Activated CD4-positive, alpha-beta T cell treated with anti-CD3 and anti-CD28 coated beads for 36 hours (primary cell): ENCODE data around the gene PHPT1. TPM values are rescaled to one million over a fixed set of nuclear protein-coding genes. Genes with fewer than 3 reads are reported as not detected.

ENCODE experiments used
- ATAC-seq: fragments of 200-7000 bp; cut with Tn5 transposase; one replicate; pipeline ENCODE4 v1.10.0; 2021; ENCODE audit warnings: mild to moderate bottlenecking, moderate library complexity
- CTCF ChIA-PET: fragments of 350-600 bp; sonication (Branson Sonifier 250); formaldehyde crosslinking; loops from one replicate; lab custom pipeline; 2021; ENCODE audit warnings: antibody characterized with exemption; lab: Charles Lee
- POLR2A ChIA-PET: fragments of 350-600 bp; sonication (Branson Sonifier 250); formaldehyde crosslinking; loops from one replicate; lab custom pipeline; 2021; ENCODE audit warnings: antibody characterized with exemption, inconsistent platforms; lab: Charles Lee
- DNase-seq: peaks from one replicate; pipeline ENCODE4 v3.0.0-alpha.2; 2020
- H3K27ac Mint-ChIP-seq: one replicate; pipeline ENCODE4 v1.8.0; 2021; ENCODE audit warnings: mixed read lengths
- H3K27me3 Mint-ChIP-seq: one replicate; pipeline ENCODE4 v1.8.0; 2021; ENCODE audit warnings: mixed read lengths
- H3K36me3 Mint-ChIP-seq: one replicate; pipeline ENCODE4 v1.8.0; 2021; ENCODE audit warnings: low read depth, mixed read lengths
- H3K4me1 Mint-ChIP-seq: one replicate; pipeline ENCODE4 v1.8.0; 2021; ENCODE audit warnings: mixed read lengths
- H3K4me3 Mint-ChIP-seq: one replicate; pipeline ENCODE4 v1.8.0; 2021; ENCODE audit warnings: mild to moderate bottlenecking, moderate library complexity, mixed read lengths
- H3K9me3 Mint-ChIP-seq: one replicate; pipeline ENCODE4 v1.8.0; 2021; ENCODE audit warnings: low read depth, mixed read lengths
- intact Hi-C, 2 experiments: fragments of 100-400 bp; cut with DNase I in 1 of 2; cut with micrococcal nuclease in 1 of 2; formaldehyde crosslinking; loops; one replicate each; pipeline versions ENCODE4 v1.14.2 to v1.15.1; 2022 to 2024; cut with DNase I, micrococcal nuclease
- total RNA-seq, 2 experiments: library from RNA; stranded (reverse); gene quantifications; one replicate each; pipeline ENCODE4 v1.2.3, GENCODE V29; 2021

The PHPT1 gene
- total RNA-seq, 2 experiments from 2014 or later, result 94.5 to 98.9 TPM

GRCh38 chr9:136823136-136824046, 25.8 kb upstream of the PHPT1 start:
- DNase-seq, result no peak
- Mint-ChIP-seq H3K4me1 (peaks cover 10% of the 10 kb centered on the region), H3K9me3 (no peaks in the 10 kb centered on the region), H3K27me3 (no peaks in the 10 kb centered on the region), H3K27ac (no peak overlapping the region), H3K4me3 (no peak overlapping the region), H3K36me3 (peaks cover 12% of the 10 kb centered on the region)
- ChIA-PET POLR2A (no interaction called here), CTCF (interaction anchor here (0.6 to 0.8 kb wide), 4 partner anchors 18 to 418 kb away, joined by 3 read pairs; partner anchors contain the start of gene TUBB4B)
- ATAC-seq, result no peak
- intact Hi-C loops, result no loop called here

- Mint-ChIP-seq H3K9me3 (no peaks in the 10 kb centered on the region), H3K36me3 (peaks cover 12% of the 10 kb centered on the region), H3K27me3 (no peaks in the 10 kb centered on the region), H3K4me1 (peaks cover 10% of the 10 kb centered on the region), H3K27ac (no peak overlapping the region), H3K4me3 (no peak overlapping the region)
- ATAC-seq (no peak), DNase-seq (no peak)
- POLR2A ChIA-PET, result no interaction called here
- CTCF ChIA-PET, result interaction anchor here (0.7 to 1.2 kb wide), 3 partner anchors 17 to 204 kb away, joined by 3 to 4 read pairs (median 3); partner anchors contain the start of genes ABCA2 and AJM1
- intact Hi-C loops, result no loop called here
Observed at GRCh38 chr9:136824496-136825225, 24.5 kb upstream of the PHPT1 start.

- DNase-seq, result no peak
- no peak for ATAC-seq
- peaks cover 14% of the 10 kb centered on the region for H3K36me3 Mint-ChIP-seq
- ChIA-PET POLR2A (no interaction called here), CTCF (interaction anchor here (0.7 to 1.2 kb wide), 2 partner anchors 17 to 203 kb away, joined by 3 to 4 read pairs; partner anchors contain the start of genes ABCA2 and AJM1)
- H3K4me3 Mint-ChIP-seq, result no peak overlapping the region
- intact Hi-C loops, result no loop called here
- H3K27ac Mint-ChIP-seq, result no peak overlapping the region
- H3K27me3 Mint-ChIP-seq, result no peaks in the 10 kb centered on the region
- H3K9me3 Mint-ChIP-seq, result no peaks in the 10 kb centered on the region
- peaks cover 7% of the 10 kb centered on the region for H3K4me1 Mint-ChIP-seq
Observed at GRCh38 chr9:136825295-136826187, 23.7 kb upstream of the PHPT1 start.

DNA sequence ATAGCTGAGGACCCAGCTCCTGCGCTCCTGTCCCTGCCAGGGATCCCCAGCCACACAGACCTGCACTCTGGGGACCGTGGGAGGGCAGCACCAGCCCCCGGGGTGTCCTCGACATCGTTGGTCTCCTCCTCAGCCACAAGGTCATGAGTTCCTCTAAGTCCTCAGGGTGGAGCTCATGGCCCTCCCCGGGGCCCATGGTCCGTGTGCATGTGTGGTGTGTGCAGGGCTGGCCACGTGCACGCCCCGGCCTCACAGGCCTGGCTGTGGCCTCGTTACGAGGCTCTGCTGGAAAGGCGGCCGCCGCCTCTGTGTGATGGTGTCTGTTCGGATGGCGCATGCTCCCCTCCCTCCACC, 23.0 kb upstream of the PHPT1 start:
- intact Hi-C loops, result no loop called here
- Mint-ChIP-seq H3K27me3 (no peaks in the 10 kb centered on the region), H3K4me3 (no peak overlapping the region), H3K9me3 (no peaks in the 10 kb centered on the region), H3K27ac (no peak overlapping the region), H3K4me1 (peaks cover under 1% of the 10 kb centered on the region), H3K36me3 (peaks cover 14% of the 10 kb centered on the region)
- ATAC-seq (no peak), DNase-seq (no peak)
- ChIA-PET POLR2A (interaction anchor here (0.6 kb wide), 1 partner anchor 85 kb away, joined by 4 read pairs; no protein-coding TSS in a partner anchor), CTCF (no interaction called here)

- CTCF ChIA-PET, result interaction anchor here (0.6 to 1.9 kb wide), 2 partner anchors 202 to 291 kb away, joined by 3 to 6 read pairs; no protein-coding TSS in a partner anchor
- no peak overlapping the region for H3K4me3 Mint-ChIP-seq
- ATAC-seq (no peak), DNase-seq (no peak)
- H3K36me3 Mint-ChIP-seq, result peaks cover 19% of the 10 kb centered on the region
- POLR2A ChIA-PET, result interaction anchor here (0.6 kb wide), 1 partner anchor 84 kb away, joined by 4 read pairs; no protein-coding TSS in a partner anchor
- H3K27ac Mint-ChIP-seq, result no peak overlapping the region
- H3K27me3 Mint-ChIP-seq, result no peaks in the 10 kb centered on the region
- intact Hi-C loops, result no loop called here
- H3K9me3 Mint-ChIP-seq, result no peaks in the 10 kb centered on the region
- no peaks in the 10 kb centered on the region for H3K4me1 Mint-ChIP-seq
Observed at GRCh38 chr9:136826703-136827582, 22.3 kb upstream of the PHPT1 start.

DNA sequence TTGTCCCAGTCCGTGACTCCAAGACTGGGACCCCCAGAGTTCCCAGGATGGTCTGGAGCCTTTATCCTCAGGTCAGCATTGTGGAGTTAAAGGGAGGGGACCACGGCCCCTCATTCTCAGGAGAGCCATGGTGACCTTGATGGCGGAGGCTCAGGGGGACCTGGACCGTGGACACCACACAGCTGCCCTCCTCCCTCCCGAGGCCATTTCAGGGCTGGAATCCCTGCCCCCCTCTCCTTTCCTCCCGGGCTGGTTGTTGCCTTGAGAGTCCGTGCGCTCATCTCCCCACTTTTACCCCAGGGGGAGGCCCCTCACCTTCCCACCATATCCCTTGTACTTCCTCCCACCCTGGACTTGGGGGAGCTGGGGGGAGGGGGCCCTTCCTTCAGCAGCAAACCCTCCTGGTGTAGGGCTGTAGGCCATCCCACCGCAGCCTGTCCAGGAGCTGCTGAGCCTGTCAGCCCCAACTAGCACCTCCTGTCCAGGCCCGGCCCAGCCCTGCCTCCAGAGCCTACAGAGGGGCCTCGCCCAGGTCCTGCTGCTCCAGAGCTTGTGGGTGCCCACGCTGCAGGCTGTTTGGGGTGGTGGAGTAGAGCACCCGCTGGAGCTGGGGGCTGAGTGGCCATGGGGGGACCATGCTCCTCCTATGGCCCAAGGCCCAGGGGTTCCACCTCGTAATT, 21.3 kb upstream of the PHPT1 start:
- no peak overlapping the region for H3K4me3 Mint-ChIP-seq
- CTCF ChIA-PET, result interaction anchor here (1.9 kb wide), 1 partner anchor 201 kb away, joined by 6 read pairs; no protein-coding TSS in a partner anchor
- H3K4me1 Mint-ChIP-seq, result no peaks in the 10 kb centered on the region
- H3K27ac Mint-ChIP-seq, result no peak overlapping the region
- intact Hi-C loops, result no loop called here
- H3K36me3 Mint-ChIP-seq, result peaks cover 19% of the 10 kb centered on the region
- DNase-seq (no peak), ATAC-seq (no peak)
- H3K27me3 Mint-ChIP-seq, result no peaks in the 10 kb centered on the region
- no peaks in the 10 kb centered on the region for H3K9me3 Mint-ChIP-seq
- POLR2A ChIA-PET, result no interaction called here

DNA sequence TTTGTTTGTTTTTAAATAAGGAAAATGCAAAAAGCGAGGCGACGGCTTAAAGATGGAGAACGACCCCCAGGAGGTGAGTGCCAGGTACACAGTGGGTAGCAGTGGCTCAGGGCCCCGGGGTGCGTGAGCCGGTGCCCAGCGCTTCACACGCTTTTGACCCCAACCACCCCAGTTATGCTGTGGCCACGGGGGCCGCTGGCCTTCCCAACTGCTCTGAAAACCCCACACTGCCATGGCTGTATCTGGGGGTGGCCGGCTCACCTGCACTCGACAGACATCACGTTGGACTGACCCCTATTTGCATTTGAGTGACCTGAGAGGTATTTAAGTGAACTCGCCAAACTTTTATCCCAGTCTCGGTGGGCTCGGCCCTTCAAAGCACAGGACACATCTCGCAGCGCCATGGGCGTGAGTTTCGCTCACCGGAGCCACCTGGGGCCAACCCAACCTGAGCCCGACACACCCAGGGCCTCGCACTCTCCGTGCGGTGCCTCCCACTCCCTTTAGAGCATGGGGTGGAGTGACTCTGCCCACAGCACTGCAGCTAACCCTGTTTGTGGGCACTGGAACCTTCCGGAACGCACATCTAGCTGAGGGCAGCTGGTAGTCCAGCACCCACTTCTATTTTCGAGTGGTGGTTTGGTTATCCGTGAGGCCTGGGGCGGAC, 20.6 kb upstream of the PHPT1 start:
- CTCF ChIA-PET, result interaction anchor here (0.9 to 1.9 kb wide), 3 partner anchors 46 to 408 kb away, joined by 3 to 6 read pairs (median 4); no protein-coding TSS in a partner anchor
- intact Hi-C loops, result no loop called here
- DNase-seq (no peak), ATAC-seq (no peak)
- H3K9me3 Mint-ChIP-seq, result no peaks in the 10 kb centered on the region
- H3K27me3 Mint-ChIP-seq, result no peaks in the 10 kb centered on the region
- H3K4me1 Mint-ChIP-seq, result no peaks in the 10 kb centered on the region
- H3K36me3 Mint-ChIP-seq, result peaks cover 17% of the 10 kb centered on the region
- no peak overlapping the region for H3K4me3 Mint-ChIP-seq
- POLR2A ChIA-PET, result no interaction called here
- no peak overlapping the region for H3K27ac Mint-ChIP-seq

DNA sequence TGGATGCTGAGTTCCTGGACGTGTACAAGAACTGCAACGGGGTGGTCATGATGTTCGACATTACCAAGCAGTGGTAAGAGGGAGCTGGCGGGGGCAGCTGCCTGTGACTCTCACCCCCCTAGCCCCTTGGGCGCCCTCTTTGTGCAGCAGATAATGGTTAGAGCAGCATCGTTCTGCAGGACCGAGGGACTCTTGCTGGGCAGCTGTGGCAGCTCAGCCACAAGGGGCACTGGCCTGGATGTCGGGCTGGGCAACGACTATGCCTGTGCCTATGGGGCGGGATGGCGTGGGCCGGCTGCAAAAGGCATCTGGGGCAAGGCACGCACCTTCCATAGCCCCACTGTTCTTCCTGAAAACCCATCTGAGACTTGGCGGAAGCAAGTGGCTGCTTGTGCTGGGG, 19.8 kb upstream of the PHPT1 start:
- intact Hi-C loops, result no loop called here
- Mint-ChIP-seq H3K4me1 (no peaks in the 10 kb centered on the region), H3K9me3 (no peaks in the 10 kb centered on the region), H3K27me3 (no peaks in the 10 kb centered on the region), H3K27ac (no peak overlapping the region), H3K4me3 (no peak overlapping the region), H3K36me3 (peaks cover 17% of the 10 kb centered on the region)
- CTCF ChIA-PET, result interaction anchor here (0.7 to 1.3 kb wide), 4 partner anchors 45 to 615 kb away, joined by 3 to 4 read pairs (median 3); no protein-coding TSS in a partner anchor
- DNase-seq, result no peak
- ATAC-seq, result no peak
- POLR2A ChIA-PET, result no interaction called here

- Mint-ChIP-seq H3K4me3 (no peak overlapping the region), H3K36me3 (peaks cover 17% of the 10 kb centered on the region), H3K4me1 (no peaks in the 10 kb centered on the region), H3K27me3 (no peaks in the 10 kb centered on the region), H3K27ac (no peak overlapping the region), H3K9me3 (no peaks in the 10 kb centered on the region)
- intact Hi-C loops, result no loop called here
- ChIA-PET CTCF (interaction anchor here (0.7 to 1.3 kb wide), 4 partner anchors 45 to 614 kb away, joined by 3 to 4 read pairs (median 3); no protein-coding TSS in a partner anchor), POLR2A (no interaction called here)
- ATAC-seq (no peak), DNase-seq (no peak)
Observed at GRCh38 chr9:136829981-136830885, 19.0 kb upstream of the PHPT1 start.
